ENCODE results near the gene CTNNA3. TPM values are rescaled to one million over a fixed set of nuclear protein-coding genes. Genes with fewer than 3 reads are reported as not detected.

The CTNNA3 gene
- total and polyA plus RNA-seq, 2 of the 4 experiments (the other 2 are of a cell fraction), result 0.19 to 0.90 TPM

GRCh38 chr10:67402620-67403019 lies 293.4 kb downstream of the CTNNA3 start:
- Histone ChIP-seq H4K91ac (ENCODE audit: insufficient read depth, low read depth, low read length) (no peak overlapping the region), H3K56ac (ENCODE audit: extremely low read depth, insufficient read depth, low read length) (no peak overlapping the region), H2BK120ac (ENCODE audit: low read depth, low read length) (no peak overlapping the region), H2BK15ac (ENCODE audit: low read depth, low read length) (no peak overlapping the region), H3K36me3 (ENCODE audit: control insufficient read depth, insufficient read depth, low read length) (no peaks in the 10 kb centered on the region), H3K4me1 (ENCODE audit: control insufficient read depth, insufficient read depth, low read length) (no peaks in the 10 kb centered on the region), H4K8ac (ENCODE audit: low read depth in 2 of 2, low read length in 2 of 2) (no peak overlapping the region), H2AK5ac (ENCODE audit: low read depth, low read length) (no peak overlapping the region), H3K23ac (ENCODE audit: low read depth, low read length) (no peak overlapping the region), H3K4me3 (ENCODE audit: insufficient read depth, low read depth, low read length) (no peak overlapping the region), H3K4me2 (ENCODE audit: low read depth, low read length) (no peak overlapping the region), H2BK5ac (ENCODE audit: low read depth, low read length, poor library complexity, severe bottlenecking) (no peak overlapping the region), H3K4ac (ENCODE audit: low read depth, low read length) (no peak overlapping the region), H3K27me3 (ENCODE audit: control insufficient read depth, insufficient read depth, low read length) (no peaks in the 10 kb centered on the region), H3K9me3 (ENCODE audit: control insufficient read depth, insufficient read depth, low read length) (no peaks in the 10 kb centered on the region), H3K9ac (ENCODE audit: low read depth, low read length) (no peak overlapping the region), H2BK20ac (ENCODE audit: low read depth, low read length) (no peak overlapping the region), H3K18ac (ENCODE audit: low read depth, low read length) (no peak overlapping the region), H2AFZ (replicated peaks; ENCODE audit: low read length, poor library complexity) (no peak overlapping the region), H3K79me1 (ENCODE audit: low read depth in 1 of 2, low read length in 2 of 2) (no peaks in the 10 kb centered on the region), H2AK9ac (replicated peaks; ENCODE audit: low read depth, low read length, poor library complexity) (no peak overlapping the region), H3K27ac (ENCODE audit: insufficient read depth, low read length) (no peak overlapping the region), H3K9me1 (ENCODE audit: insufficient read depth, low read length) (no peaks in the 10 kb centered on the region), H4K20me1 (ENCODE audit: insufficient read depth, low read length) (no peaks in the 10 kb centered on the region), H3K14ac (replicated peaks; ENCODE audit: low read depth, low read length) (no peak overlapping the region), H4K5ac (ENCODE audit: low read depth, low read length) (no peak overlapping the region)
- no peak for TF ChIP-seq MAZ (IDR thresholded peaks at IDR 0.05; ENCODE audit: borderline replicate concordance, low read depth, low read length)
- TF ChIP-seq SMC3 (IDR thresholded peaks at IDR 0.05; ENCODE audit: low read depth, low read length), result no peak
- TF ChIP-seq BHLHE40 (IDR thresholded peaks at IDR 0.05; ENCODE audit: low read depth, low read length), result no peak
- TF ChIP-seq CHD1 (IDR thresholded peaks at IDR 0.05; ENCODE audit: low read depth, low read length), result no peak
- no peak for TF ChIP-seq RFX5 (IDR thresholded peaks at IDR 0.05; ENCODE audit: low read depth, low read length)
- TF ChIP-seq USF2 (IDR thresholded peaks at IDR 0.05; ENCODE audit: low read depth, low read length), result no peak
- TF ChIP-seq MAFK (IDR thresholded peaks at IDR 0.05; ENCODE audit: low read depth, low read length), result no peak
- TF ChIP-seq POLR2A (IDR thresholded peaks at IDR 0.05; ENCODE audit: low read depth, low read length), result no peak
- TF ChIP-seq CEBPB (IDR thresholded peaks at IDR 0.05; ENCODE audit: low read depth, low read length), result no peak
- TF ChIP-seq FOS (IDR thresholded peaks at IDR 0.05; ENCODE audit: low read depth, low read length), result no peak
- no peak for TF ChIP-seq CTCF (conservative IDR thresholded peaks at IDR 0.05; ENCODE audit: low read depth, low read length)
- no peak for TF ChIP-seq NFE2L2 (IDR thresholded peaks at IDR 0.05; ENCODE audit: low read depth, low read length)
- ATAC-seq (ENCODE audit: low read depth) (no peak), DNase-seq (no peak)
- no TSS peak for BruUV-seq (replicated peaks)
- dilution Hi-C loops (cut with HindIII; ENCODE audit: low sequenced_read_pairs, unreplicated experiment) (no loop called here), intact Hi-C loops (cut with micrococcal nuclease) (no loop called here), in situ Hi-C loops (cut with MboI; ENCODE audit: low sequenced_read_pairs) (no loop called here)
- WGBS, 2 experiments (ENCODE audit: extremely low coverage in 2 of 2, insufficient read length in 1 of 2), result no CpG with 5 or more reads among the region's 3 CpGs
- POLR2A ChIA-PET (ENCODE audit: unreplicated experiment), result no interaction called here
- CTCF ChIA-PET, result no interaction called here
